GM19452 (cell line): ENCODE data around the gene PTCH1.

Experiments used
- ATAC-seq: cut with Tn5 transposase; IDR thresholded peaks from one replicate; pipeline ENCODE4 v1.9.1; 2021; ENCODE audit not compliant: unreplicated experiment

The PTCH1 gene

DNA sequence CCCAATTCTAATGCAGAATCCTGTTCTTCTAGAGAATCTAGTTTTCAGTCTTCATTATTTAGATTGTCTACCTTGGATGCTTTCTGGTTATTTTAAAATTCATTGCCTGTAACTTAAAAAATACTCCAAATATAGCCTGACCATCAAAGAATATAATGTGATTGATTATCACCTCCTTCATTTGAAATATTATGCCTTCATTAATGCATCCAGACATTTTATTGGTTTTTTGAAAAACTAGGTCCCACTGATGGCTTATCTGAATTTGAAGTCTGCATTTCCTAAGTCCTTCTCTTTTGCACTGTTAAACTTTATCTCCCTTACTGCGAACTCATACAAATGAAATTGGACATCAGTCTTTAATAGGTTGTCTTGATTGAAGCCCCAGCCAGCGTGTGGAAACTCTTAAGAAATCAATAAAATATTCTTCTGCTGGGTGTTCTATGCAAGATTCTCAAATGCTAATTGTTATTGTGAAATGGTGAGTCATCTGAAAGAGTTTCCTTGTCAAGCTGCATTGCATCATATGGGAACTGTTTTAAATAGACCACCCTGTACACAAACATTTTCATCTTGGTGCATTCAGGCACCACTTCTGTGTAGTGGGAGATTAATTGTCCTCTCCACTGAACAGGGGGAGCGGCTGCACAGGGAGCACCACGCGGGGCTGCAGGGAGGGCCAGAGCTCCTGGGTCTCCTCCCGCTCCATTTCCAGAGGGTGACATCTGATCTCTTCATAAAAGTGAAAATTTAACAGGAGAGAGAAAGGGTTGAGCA lies 106.9 kb downstream of the PTCH1 start:
- ATAC-seq = no peak

DNA sequence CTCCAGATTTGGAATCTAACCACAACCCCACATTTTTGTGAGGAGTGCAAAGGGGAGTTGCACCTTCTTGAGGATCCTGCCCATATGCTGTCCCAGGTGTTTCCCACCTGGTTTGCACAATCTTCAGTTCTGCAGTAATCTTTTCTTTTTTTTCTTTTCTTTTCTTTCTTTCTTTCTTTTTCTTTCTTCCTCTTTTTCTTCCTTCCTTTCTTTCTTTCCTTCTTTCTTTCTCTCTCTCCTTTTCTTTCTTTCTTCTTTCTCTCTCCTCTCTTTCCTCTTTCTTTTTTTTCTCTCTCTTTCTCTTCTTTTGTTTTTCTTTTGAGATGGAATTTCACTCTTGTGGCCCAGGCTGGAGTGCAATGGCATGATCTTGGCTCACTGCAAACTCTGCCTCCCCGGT lies 109.2 kb downstream of the PTCH1 start:
- ATAC-seq = no peak

DNA sequence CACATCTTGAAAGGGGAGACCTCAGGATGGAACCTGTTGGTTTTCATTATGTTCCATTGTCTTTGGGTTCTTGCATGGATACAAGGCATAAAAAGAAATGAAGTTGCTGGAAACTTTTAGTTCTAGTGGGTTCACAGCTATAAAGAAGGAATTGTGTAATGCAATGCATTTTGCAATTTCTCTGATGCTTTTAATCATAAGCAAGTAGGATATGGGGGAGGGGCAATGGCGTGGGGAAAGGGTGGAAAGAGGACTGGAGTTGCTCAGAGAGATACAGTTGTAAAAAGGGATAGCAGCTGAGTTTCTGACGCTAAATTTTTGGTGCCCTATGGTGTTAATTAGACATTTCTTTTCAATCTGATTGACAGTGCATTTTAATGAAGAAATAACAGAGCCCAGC lies 110.7 kb downstream of the PTCH1 start:
- no peak for ATAC-seq

DNA sequence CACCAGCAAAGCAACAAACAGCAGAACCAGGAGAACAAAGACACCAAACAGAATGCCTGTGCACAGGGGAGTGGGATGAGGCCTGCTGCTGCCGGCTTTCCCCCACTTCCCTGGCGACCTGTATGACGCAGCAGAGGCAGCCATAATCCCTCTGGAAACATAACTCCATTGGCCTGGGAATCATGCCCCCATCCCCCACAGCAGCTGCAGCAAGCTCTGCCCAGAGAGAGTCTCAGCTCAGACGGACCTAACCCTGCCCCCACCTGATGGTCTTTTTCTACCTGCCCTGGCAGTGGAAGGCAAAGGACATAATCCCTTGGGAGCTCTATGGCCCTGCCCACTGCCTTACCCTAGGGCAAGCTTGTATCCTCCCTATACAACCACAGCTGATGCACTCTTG lies 117.5 kb downstream of the PTCH1 start:
- no peak for ATAC-seq
